NB4 (cell line): ENCODE data around the gene PSMA1.

Source experiments
- POLR2A ChIP-seq: IDR thresholded peaks from 2 replicates; pipeline ENCODE4 v1.6.1; 2011; ENCODE audit warnings: mild to moderate bottlenecking; ENCODE audit not compliant: insufficient read length; ENCODE audit errors: extremely low read depth
- TF ChIP-seq, protein P1 (sequence below): IDR thresholded peaks from one replicate; pipeline ENCODE4 v1.5.1; 2012; ENCODE audit warnings: low read depth, low read length

DNA sequence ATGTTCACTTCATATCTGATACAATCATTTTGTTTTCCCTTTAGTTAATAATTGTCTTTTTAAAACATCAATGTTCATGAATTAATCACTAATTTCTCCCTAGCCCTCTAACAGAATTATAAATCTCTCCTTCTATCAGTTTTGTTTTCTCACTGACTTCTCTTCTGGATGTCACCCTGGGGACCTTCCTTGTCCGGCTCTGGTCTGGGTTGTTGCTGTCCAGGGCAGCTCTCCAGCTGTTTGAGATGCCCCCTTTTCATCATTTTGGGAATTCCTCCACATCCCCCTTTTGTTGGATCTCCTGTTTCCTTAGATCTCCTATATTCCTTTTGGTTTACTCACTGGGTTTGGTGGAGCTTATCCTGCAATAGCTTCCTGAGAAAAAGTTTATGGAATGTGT lies 35.6 kb upstream of the PSMA1 start:
- TF ChIP-seq, protein P1, sequence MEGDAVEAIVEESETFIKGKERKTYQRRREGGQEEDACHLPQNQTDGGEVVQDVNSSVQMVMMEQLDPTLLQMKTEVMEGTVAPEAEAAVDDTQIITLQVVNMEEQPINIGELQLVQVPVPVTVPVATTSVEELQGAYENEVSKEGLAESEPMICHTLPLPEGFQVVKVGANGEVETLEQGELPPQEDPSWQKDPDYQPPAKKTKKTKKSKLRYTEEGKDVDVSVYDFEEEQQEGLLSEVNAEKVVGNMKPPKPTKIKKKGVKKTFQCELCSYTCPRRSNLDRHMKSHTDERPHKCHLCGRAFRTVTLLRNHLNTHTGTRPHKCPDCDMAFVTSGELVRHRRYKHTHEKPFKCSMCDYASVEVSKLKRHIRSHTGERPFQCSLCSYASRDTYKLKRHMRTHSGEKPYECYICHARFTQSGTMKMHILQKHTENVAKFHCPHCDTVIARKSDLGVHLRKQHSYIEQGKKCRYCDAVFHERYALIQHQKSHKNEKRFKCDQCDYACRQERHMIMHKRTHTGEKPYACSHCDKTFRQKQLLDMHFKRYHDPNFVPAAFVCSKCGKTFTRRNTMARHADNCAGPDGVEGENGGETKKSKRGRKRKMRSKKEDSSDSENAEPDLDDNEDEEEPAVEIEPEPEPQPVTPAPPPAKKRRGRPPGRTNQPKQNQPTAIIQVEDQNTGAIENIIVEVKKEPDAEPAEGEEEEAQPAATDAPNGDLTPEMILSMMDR = no peak
- no peak for TF ChIP-seq POLR2A
